ENCODE data around the gene FCGR2B. TPM values are rescaled to one million over a fixed set of nuclear protein-coding genes. Genes with fewer than 3 reads are reported as not detected.

FCGR2B gene
- total RNA-seq, 1 donor from 2014 or later: not detected

GRCh38 chr1:161727256-161727924 is 64.4 kb downstream of the FCGR2B start:
- Histone ChIP-seq H3K4me3 (ENCODE audit: insufficient read depth, low read depth, low read length) (peak overlapping the region; percentile 72), H2AFZ (ENCODE audit: low read depth, low read length) (peak overlapping the region; percentile 85), H3K27ac (ENCODE audit: low read depth, low read length) (peak overlapping the region; percentile 93), H3K36me3 (ENCODE audit: insufficient read depth, low read length) (no peaks in the 10 kb centered on the region), H3K4me1 (ENCODE audit: insufficient read depth, low read length) (peaks cover 22% of the 10 kb centered on the region), H3K4me2 (ENCODE audit: low read length) (peak overlapping the region; percentile 88), H4K20me1 (ENCODE audit: insufficient read depth, low read length) (no peaks in the 10 kb centered on the region), H3K9me3 (ENCODE audit: insufficient read depth, low read depth, low read length) (no peaks in the 10 kb centered on the region), H3K9ac (ENCODE audit: low read length) (peak overlapping the region; percentile 93), H3K27me3 (ENCODE audit: insufficient read depth, low read length) (no peaks in the 10 kb centered on the region), H3K79me2 (ENCODE audit: insufficient read depth, low read length) (no peaks in the 10 kb centered on the region)
- Mint-ChIP-seq H3K4me1 (ENCODE audit: low read depth, unreplicated experiment) (peaks cover 20% of the 10 kb centered on the region), H3K27me3 (ENCODE audit: low read depth, unreplicated experiment) (peaks cover 16% of the 10 kb centered on the region), H3K4me3 (ENCODE audit: unreplicated experiment) (peak overlapping the region; percentile 89), H3K36me3 (ENCODE audit: low read depth, unreplicated experiment) (no peaks in the 10 kb centered on the region), H3K9me3 (ENCODE audit: unreplicated experiment) (no peaks in the 10 kb centered on the region), H3K27ac (ENCODE audit: unreplicated experiment) (peak overlapping the region; percentile 91)
- DNase-seq (ENCODE audit: low read depth) (peak; percentile 90), FAIRE-seq (peak; percentile 5)
- TF ChIP-seq EZH2 (IDR thresholded peaks at IDR 0.05; ENCODE audit: insufficient read depth, low read length): no peak
- no peak for TF ChIP-seq CTCF (IDR thresholded peaks at IDR 0.05; ENCODE audit: insufficient read depth, low read depth, low read length)

Other genes with a start within 250 kb of the FCGR2B start
- not detected in 2 replicates for gene FCGR2A, start 157.7 kb upstream of the FCGR2B start, total RNA-seq
- gene HSPA6, start 138.6 kb upstream of the FCGR2B start, total RNA-seq: 0.65 and 0.68 TPM in 2 replicates
- gene FCGR3A, start 113.3 kb upstream of the FCGR2B start, total RNA-seq: not detected in 2 replicates
- not detected in 2 replicates for gene FCGR3B, start 32.0 kb upstream of the FCGR2B start, total RNA-seq
- gene FCRLA, start 44.1 kb downstream of the FCGR2B start, total RNA-seq: 0.38 and 0.45 TPM in 2 replicates
- gene FCRLB, start 58.4 kb downstream of the FCGR2B start, total RNA-seq: 0.72 and 0.79 TPM in 2 replicates
- 34.0 and 34.7 TPM in 2 replicates for gene DUSP12, start 86.6 kb downstream of the FCGR2B start, total RNA-seq
- gene ATF6, start 103.2 kb downstream of the FCGR2B start, total RNA-seq: 25.4 and 26.4 TPM in 2 replicates